Activated naive CD8-positive, alpha-beta T cell treated with anti-CD3 and anti-CD28 coated beads, Interleukin-2, amount 50 U/mL, for 16 hours (primary cell): ENCODE results near the gene TIMM13.
"Not testable (repeated sequence)": the region's sequence is repeated elsewhere in the genome, so short reads cannot be mapped to it uniquely, and the experiment has no call there.

Experiments used
- DNase-seq: peaks from one replicate; pipeline ENCODE4 v3.0.0-alpha.2; 2020; ENCODE audit warnings: low read depth, low spot score

TIMM13 gene

GRCh38 chr19:2427429-2428320 lies at the start of gene TIMM13:
Gene TIMM13, minus strand, starts transcription at chr19:2427586. Its CDS starts 53 bp downstream, at chr19:2427533.
- peak; percentile 89 for DNase-seq

DNA sequence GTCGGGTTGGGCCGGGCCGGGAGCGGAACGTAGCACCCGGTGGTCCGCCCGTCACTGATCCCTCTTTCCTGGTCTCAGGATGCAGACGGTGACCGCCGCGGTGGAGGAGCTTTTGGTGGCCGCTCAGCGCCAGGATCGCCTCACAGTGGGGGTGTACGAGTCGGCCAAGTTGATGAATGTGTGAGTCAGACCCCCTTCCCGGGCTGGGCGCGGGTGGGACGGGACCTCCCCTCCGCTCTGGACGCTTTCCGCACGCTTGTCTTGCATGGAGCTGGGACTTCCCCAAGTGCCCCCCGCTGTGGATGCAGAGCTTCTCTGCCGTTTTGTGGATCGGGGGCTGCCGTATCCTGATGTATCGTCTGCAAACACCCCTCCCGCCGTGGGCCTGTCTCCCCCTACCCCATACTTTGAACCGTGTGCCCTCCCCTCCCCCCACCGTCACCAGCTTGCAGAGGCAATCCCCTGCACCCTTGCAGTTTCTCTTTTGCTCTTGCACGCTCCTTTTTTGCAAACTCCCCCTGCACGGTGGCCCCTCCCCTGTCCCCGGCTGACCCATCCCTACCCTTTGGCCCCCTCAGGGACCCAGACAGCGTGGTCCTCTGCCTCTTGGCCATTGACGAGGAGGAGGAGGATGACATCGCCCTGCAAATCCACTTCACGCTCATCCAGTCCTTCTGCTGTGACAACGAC lies 49.2 kb upstream of the TIMM13 start:
- peak; percentile 58 for DNase-seq

DNA sequence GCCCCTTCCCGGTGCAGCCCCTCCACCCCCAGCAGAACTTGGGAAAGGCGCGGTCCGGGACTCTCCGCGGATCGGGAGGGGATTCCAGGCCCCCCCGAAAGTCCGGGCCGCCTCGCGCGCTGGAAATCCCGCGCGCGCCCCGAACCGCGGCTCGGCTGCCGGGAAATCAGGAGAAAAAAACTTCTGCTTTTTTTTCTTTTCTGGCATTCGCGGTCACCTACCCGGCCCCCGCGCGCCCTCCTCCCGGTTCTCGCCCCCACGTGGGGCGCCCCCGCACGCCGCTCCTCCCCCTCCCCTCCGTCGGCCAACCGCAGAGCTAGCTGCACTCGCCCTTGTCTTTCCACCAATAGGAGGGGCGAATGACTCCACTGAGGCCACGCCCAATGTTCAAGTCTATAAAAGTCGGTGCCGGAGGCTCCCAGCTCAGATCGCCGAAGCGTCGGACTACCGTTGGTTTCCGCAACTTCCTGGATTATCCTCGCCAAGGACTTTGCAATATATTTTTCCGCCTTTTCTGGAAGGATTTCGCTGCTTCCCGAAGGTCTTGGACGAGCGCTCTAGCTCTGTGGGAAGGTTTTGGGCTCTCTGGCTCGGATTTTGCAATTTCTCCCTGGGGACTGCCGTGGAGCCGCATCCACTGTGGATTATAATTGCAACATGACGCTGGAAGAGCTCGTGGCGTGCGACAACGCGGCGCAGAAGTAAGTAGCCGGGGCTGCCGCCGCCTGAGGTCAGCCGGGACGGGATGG lies 48.5 kb upstream of the TIMM13 start, which contains the start of gene GADD45B:
Gene GADD45B, plus strand, starts transcription at position 426 of the 749 bp plus-strand sequence. Its CDS starts 232 bp downstream, at position 658.
- peak; percentile 94 for DNase-seq

DNA sequence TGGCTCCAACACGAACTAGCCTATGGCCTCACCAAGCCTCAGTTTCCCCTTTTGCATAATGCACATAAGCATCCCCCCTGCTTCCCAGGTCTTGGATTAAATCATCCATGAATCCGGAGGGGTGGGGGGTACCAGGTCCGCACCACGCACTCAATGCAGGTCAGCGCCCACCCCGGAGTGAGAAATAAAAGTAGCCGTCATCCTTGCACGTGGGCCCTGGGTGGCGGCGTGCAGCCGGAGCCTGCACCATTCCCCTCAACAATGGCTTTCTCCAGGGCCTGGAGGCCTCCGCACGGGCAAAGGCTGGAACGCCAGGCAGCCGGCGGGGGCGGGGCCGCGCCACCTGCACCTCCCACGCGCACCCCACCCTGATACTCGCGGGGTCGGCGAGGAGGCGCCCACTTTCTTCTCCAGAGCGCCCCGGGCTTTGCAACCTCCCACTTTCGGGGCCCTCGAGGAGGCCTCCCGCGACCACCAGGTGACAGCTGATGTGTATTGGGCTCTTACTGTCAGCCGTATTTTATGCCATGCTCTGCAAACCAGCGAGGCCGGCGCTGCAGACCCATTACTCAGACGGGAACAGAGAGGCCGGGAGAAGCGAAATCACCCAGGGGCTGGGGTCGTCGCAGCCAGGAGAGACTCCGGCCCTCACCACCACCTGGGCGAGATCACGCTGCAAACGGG lies 47.8 kb upstream of the TIMM13 start:
- DNase-seq = peak; percentile 55

DNA sequence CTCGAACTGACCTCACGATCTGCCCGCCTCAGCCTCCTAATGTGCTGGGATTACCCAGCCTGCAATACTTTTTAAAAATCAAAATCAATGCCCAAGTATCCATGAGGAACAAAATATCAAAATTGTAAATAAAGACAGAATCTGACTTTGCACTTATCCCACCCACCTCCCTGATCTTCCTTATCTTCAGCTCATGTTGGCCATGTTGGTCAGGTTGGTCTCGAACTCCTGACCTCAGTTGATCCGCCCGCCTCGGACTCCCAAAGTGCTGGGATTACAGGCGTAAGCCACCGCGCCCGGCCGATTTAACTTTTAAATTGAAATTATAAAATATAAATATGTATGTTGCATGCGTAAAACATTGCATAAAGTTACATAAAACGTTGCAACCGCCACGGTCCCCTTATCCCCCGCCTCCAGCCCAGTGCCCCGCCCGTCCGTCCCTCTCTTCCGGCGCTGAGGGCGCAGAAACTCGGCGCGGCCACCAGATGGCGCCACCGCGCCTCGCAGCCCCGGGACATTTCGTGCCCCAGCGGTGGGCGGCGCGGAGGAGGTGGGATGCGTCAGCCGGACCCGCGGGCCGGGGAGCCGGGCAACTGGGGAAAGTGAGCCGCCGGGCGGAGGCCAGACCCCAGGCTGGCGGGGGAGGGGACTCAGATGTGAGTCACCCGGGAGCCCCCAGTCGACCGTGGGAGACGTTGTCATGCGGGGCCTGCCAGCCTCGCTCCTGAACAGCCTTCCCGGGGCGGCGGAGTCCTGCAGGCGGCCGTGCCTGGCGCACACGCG lies 47.0 kb upstream of the TIMM13 start:
- DNase-seq = peak; percentile 85

DNA sequence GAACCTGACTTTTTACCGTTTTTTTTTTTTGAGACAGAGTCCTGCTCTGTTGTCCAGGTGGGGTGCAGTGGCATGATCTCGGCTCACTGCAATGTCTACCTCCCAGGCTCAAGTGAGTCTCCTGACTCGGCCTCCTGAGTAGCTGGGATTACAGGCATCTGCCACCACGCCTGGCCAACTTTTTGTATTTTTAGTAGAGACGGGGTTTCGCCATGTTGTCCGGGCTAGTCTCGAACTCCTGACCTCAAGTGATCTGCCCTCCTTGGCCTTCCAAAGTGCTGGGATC lies 42.5 kb upstream of the TIMM13 start:
- DNase-seq = not testable (repeated sequence)

GRCh38 chr19:2469102-2469914 lies 41.9 kb upstream of the TIMM13 start:
- no peak for DNase-seq

- no peak for DNase-seq
These were observed 41.2 kb upstream of the TIMM13 start for GRCh38 chr19:2468596-2468995.

GRCh38 chr19:2464389-2464788 lies 37.0 kb upstream of the TIMM13 start:
- DNase-seq = no peak

- not testable (repeated sequence) for DNase-seq
These were observed 36.3 kb upstream of the TIMM13 start for GRCh38 chr19:2463694-2464093.

- DNase-seq = no peak
These were observed 35.4 kb upstream of the TIMM13 start for GRCh38 chr19:2462635-2463421.

GRCh38 chr19:2461751-2462634 lies 34.6 kb upstream of the TIMM13 start:
- DNase-seq = no peak

GRCh38 chr19:2460245-2460644 lies 32.9 kb upstream of the TIMM13 start:
- DNase-seq = no peak

- DNase-seq = not testable (repeated sequence)
These were observed 31.4 kb upstream of the TIMM13 start for GRCh38 chr19:2458776-2459175.

DNA sequence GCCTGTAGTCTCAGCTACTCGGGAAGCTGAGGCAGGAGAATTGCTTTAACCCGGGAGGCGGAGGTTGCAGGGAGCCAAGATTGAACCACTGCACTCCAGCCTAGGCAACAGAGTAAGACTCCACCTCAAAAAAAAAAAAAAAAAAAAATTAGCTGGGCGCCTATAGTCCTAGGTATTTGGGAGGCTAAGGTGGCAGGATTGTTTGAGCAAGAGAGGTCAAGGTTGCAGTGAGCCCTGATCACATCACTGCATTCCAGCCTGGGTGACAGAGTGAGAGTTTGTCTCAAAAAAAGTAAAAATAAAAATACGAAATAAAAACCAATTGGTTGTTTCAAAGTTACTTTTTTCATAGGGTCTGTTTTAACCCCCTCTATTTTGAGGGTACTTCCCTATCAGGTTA lies 30.7 kb upstream of the TIMM13 start:
- DNase-seq = no peak

DNA sequence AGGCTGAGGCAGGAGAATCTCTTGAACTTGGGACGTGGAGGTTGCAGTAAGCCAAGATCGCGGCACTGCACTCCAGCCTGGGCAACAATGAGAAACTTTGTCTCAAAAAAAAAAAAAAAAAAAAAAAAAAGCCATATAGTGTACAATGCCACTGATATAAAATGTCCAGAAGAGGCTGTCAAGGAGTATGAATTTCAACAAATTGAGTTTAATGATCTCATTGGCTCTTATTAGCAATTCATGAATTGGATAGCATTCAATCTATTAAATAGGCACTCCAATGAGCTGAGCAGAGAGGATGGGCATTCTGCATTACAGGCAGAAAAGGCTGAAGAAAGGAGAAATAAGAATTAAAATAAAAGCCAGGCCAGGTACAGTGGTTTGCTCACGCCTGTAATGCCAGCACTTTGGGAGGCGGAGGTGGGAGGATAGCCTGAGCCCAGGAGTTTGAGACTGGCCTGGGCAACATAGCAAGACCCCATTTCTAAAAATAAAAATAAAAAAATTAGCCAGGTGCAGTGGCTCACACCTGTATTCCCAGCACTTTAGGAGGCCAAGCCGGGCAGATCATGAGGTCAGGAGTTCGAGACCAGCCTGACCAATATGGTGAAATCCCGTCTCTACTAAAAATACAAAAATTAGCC lies 30.1 kb upstream of the TIMM13 start:
- DNase-seq = no peak

DNA sequence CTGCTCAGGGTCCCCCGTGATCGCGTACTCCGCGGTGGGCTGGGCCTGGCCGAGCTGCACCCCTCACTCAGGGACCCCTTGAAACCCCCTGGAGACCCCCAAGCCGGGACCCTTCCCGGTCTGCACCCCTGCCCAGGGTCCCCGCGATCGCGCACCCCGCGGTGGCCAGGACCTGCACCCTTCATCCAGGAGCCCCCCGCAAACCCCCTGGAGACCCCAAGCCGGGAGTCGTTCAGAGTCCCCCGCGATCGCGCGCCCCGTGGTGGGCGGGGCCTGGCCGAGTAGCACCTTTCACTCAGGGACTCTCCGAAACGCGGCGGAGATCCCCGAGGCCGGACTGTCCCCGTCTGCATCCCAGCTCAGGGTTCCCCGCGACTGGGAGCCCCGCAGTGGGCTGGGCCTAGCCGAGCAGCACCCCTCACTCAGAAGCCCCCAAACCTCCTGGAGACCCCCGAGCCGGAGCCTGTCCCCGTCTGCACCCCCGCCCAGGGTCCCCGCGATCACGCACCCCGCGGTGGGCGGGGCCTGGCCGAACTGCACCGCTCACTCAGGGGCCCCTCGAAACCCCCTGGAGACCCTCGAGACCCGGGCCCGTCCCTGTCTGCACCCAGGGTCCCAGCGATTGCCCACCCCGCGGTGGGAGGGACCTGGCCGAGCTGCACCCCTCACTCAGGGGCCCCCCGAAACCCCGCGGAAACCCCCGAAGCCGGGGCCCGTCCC lies 28.6 kb upstream of the TIMM13 start:
- DNase-seq = no peak
